ENCODE results near the gene DNAJB2.

Gene DNAJB2

GRCh38 chr2:219246559-219246958 lies 32.6 kb upstream of the DNAJB2 start:
- H3K9ac ChIP-seq (ENCODE audit: insufficient read length, low read depth), result no peak overlapping the region

DNA sequence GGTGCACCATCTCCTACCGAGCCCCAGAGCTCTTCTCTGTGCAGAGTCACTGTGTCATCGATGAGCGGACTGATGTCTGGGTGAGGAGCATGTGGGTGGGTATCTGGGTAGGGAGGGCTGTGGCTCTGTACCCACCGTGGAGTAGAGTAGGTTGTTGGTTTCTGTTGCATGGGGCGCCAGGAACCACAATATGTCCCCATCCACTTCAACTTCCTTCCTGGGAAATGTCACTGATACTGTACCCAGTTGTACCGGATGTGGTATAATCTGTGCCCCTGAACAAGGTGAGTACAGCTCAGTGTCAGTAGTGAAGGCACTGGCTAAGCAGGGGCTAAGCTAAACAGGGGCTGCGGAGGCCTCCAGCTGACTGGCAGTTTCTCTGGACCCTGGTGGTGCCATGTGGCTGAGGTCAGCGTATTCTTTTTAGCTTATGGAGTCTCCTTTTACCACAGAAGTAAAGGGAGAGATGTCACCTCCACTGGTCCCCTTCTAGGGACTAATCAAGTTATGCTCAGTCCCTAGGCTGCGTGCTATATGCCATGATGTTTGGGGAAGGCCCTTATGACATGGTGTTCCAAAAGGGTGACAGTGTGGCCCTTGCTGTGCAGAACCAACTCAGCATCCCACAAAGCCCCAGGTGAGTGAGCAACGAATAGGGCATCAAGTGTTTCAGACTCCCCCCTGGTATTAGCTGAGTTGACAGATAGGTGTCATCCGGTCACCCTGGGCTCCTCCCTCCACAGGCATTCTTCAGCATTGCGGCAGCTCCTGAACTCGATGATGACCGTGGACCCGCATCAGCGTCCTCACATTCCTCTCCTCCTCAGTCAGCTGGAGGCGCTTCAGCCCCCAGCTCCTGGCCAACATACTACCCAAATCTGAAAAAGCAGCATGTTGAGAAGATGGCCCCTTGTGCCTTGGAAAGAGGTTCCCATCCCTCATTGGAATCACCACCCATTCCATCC lies 31.2 kb upstream of the DNAJB2 start:
- TF ChIP-seq ZNF274 (IDR thresholded peaks at IDR 0.05; ENCODE audit: low read depth, low read length) (no peak), SUZ12 (IDR thresholded peaks at IDR 0.05; ENCODE audit: extremely low read depth, insufficient read depth, insufficient read length) (no peak), YY1 (IDR thresholded peaks at IDR 0.05; ENCODE audit: insufficient read depth, insufficient read length) (no peak)
- Histone ChIP-seq H3K9ac (ENCODE audit: insufficient read length, low read depth) (no peak overlapping the region), H3K4me3 (ENCODE audit: insufficient read length, low read depth) (no peak overlapping the region), H3K27me3 (ENCODE audit: insufficient read depth, insufficient read length) (peaks cover 16% of the 10 kb centered on the region), H3K36me3 (ENCODE audit: insufficient read depth, insufficient read length, low read length) (peaks cover 52% of the 10 kb centered on the region), H3K9me3 (ENCODE audit: insufficient read depth, low read length) (no peaks in the 10 kb centered on the region), H3K4me1 (ENCODE audit: insufficient read depth, insufficient read length) (peaks cover 23% of the 10 kb centered on the region)
- DNase-seq (ENCODE audit: low read depth, low spot score), result no peak

More at GRCh38 chr2:219246559-219246958, 32.6 kb upstream of the DNAJB2 start:
- Histone ChIP-seq H3K4me1 (ENCODE audit: insufficient read depth, insufficient read length) (peaks cover 14% of the 10 kb centered on the region), H3K36me3 (ENCODE audit: insufficient read depth, insufficient read length, low read length) (peaks cover 52% of the 10 kb centered on the region), H3K27me3 (ENCODE audit: insufficient read depth, insufficient read length) (peaks cover 2% of the 10 kb centered on the region), H3K9me3 (ENCODE audit: insufficient read depth, low read length) (no peaks in the 10 kb centered on the region), H3K4me3 (ENCODE audit: insufficient read length, low read depth) (no peak overlapping the region)
- no peak for DNase-seq (ENCODE audit: low read depth, low spot score)
- TF ChIP-seq YY1 (IDR thresholded peaks at IDR 0.05; ENCODE audit: insufficient read depth, insufficient read length), result no peak
- no peak for TF ChIP-seq ZNF274 (IDR thresholded peaks at IDR 0.05; ENCODE audit: low read depth, low read length)
- TF ChIP-seq SUZ12 (IDR thresholded peaks at IDR 0.05; ENCODE audit: extremely low read depth, insufficient read depth, insufficient read length), result no peak

GRCh38 chr2:219248845-219249202 lies 30.3 kb upstream of the DNAJB2 start:
- H3K4me3 ChIP-seq (ENCODE audit: insufficient read length, low read depth), result no peak overlapping the region
- peaks cover 52% of the 10 kb centered on the region for H3K36me3 ChIP-seq (ENCODE audit: insufficient read depth, insufficient read length, low read length)
- no peak for DNase-seq (ENCODE audit: low read depth, low spot score)
- peaks cover 25% of the 10 kb centered on the region for H3K27me3 ChIP-seq (ENCODE audit: insufficient read depth, insufficient read length)
- TF ChIP-seq YY1 (IDR thresholded peaks at IDR 0.05; ENCODE audit: insufficient read depth, insufficient read length), result no peak
- no peak for TF ChIP-seq ZNF274 (IDR thresholded peaks at IDR 0.05; ENCODE audit: low read depth, low read length)
- no peak for TF ChIP-seq SUZ12 (IDR thresholded peaks at IDR 0.05; ENCODE audit: extremely low read depth, insufficient read depth, insufficient read length)
- peaks cover 23% of the 10 kb centered on the region for H3K4me1 ChIP-seq (ENCODE audit: insufficient read depth, insufficient read length)
- peak overlapping the region; percentile 46 for H3K9ac ChIP-seq (ENCODE audit: insufficient read length, low read depth)
- H3K9me3 ChIP-seq (ENCODE audit: insufficient read depth, low read length), result no peaks in the 10 kb centered on the region

GRCh38 chr2:219249203-219249980 lies 29.8 kb upstream of the DNAJB2 start:
- Histone ChIP-seq H3K27me3 (ENCODE audit: insufficient read depth, insufficient read length) (peaks cover 30% of the 10 kb centered on the region), H3K36me3 (ENCODE audit: insufficient read depth, insufficient read length, low read length) (peaks cover 52% of the 10 kb centered on the region), H3K4me3 (ENCODE audit: insufficient read length, low read depth) (peak overlapping the region; percentile 1), H3K9ac (ENCODE audit: insufficient read length, low read depth) (peak overlapping the region; percentile 46), H3K4me1 (ENCODE audit: insufficient read depth, insufficient read length) (peaks cover 27% of the 10 kb centered on the region), H3K9me3 (ENCODE audit: insufficient read depth, low read length) (no peaks in the 10 kb centered on the region)
- no peak for TF ChIP-seq SUZ12 (IDR thresholded peaks at IDR 0.05; ENCODE audit: extremely low read depth, insufficient read depth, insufficient read length)
- no peak for TF ChIP-seq ZNF274 (IDR thresholded peaks at IDR 0.05; ENCODE audit: low read depth, low read length)
- TF ChIP-seq YY1 (IDR thresholded peaks at IDR 0.05; ENCODE audit: insufficient read depth, insufficient read length), result no peak
- DNase-seq (ENCODE audit: low read depth, low spot score), result no peak

DNA sequence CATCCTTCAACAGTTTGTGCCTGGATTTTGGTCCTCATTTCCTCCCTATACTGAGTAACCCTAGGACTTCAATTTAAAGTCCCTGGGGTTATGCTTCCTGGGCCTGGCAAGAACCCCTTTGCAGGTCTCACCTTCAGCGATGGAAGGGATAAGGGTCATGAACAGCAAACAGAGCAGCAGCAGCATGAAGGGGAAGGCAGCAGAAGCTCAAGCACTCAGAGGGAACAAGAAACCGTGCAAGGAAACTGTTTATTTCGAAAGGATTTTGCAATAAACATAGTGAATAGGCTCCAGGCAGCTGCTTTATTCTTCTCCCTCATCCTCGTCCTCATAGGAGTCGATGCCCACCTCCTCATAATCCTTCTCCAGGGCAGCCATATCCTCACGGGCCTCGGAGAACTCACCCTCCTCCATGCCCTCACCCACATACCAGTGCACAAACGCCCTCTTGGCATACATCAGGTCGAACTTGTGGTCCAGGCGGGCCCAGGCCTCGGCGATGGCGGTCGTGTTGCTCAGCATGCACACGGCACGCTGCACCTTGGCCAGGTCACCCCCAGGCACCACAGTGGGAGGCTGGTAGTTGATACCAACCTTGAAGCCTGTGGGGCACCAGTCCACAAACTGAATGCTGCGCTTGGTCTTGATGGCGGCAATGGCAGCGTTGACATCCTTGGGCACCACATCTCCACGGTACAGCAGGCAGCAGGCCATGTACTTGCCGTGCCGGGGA lies 29.0 kb upstream of the DNAJB2 start:
- no peak overlapping the region for H3K9ac ChIP-seq (ENCODE audit: insufficient read length, low read depth)
- no peak for DNase-seq (ENCODE audit: low read depth, low spot score)
- no peaks in the 10 kb centered on the region for H3K9me3 ChIP-seq (ENCODE audit: insufficient read depth, low read length)
- H3K36me3 ChIP-seq (ENCODE audit: insufficient read depth, insufficient read length, low read length), result peaks cover 52% of the 10 kb centered on the region
- H3K4me3 ChIP-seq (ENCODE audit: insufficient read length, low read depth), result peak overlapping the region; percentile 1
- H3K4me1 ChIP-seq (ENCODE audit: insufficient read depth, insufficient read length), result peaks cover 25% of the 10 kb centered on the region
- H3K27me3 ChIP-seq (ENCODE audit: insufficient read depth, insufficient read length), result peaks cover 38% of the 10 kb centered on the region
- no peak for TF ChIP-seq SUZ12 (IDR thresholded peaks at IDR 0.05; ENCODE audit: extremely low read depth, insufficient read depth, insufficient read length)
- TF ChIP-seq ZNF274 (IDR thresholded peaks at IDR 0.05; ENCODE audit: low read depth, low read length), result no peak
- TF ChIP-seq YY1 (IDR thresholded peaks at IDR 0.05; ENCODE audit: insufficient read depth, insufficient read length), result no peak

- Histone ChIP-seq H3K27me3 (ENCODE audit: insufficient read depth, insufficient read length) (peaks cover 53% of the 10 kb centered on the region), H3K9me3 (ENCODE audit: insufficient read depth, low read length) (no peaks in the 10 kb centered on the region), H3K4me3 (ENCODE audit: insufficient read length, low read depth) (no peak overlapping the region), H3K4me1 (ENCODE audit: insufficient read depth, insufficient read length) (peaks cover 25% of the 10 kb centered on the region), H3K36me3 (ENCODE audit: insufficient read depth, insufficient read length, low read length) (peaks cover 48% of the 10 kb centered on the region), H3K9ac (ENCODE audit: insufficient read length, low read depth) (no peak overlapping the region)
- TF ChIP-seq YY1 (IDR thresholded peaks at IDR 0.05; ENCODE audit: insufficient read depth, insufficient read length) (no peak), ZNF274 (IDR thresholded peaks at IDR 0.05; ENCODE audit: low read depth, low read length) (no peak), SUZ12 (IDR thresholded peaks at IDR 0.05; ENCODE audit: extremely low read depth, insufficient read depth, insufficient read length) (no peak)
- no peak for DNase-seq (ENCODE audit: low read depth, low spot score)
Measured at GRCh38 chr2:219251656-219252055, 27.5 kb upstream of the DNAJB2 start.
